Muscle of leg (tissue), 11 donors: ENCODE measurements around the gene EDC4. TPM values are rescaled to one million over a fixed set of nuclear protein-coding genes. Genes with fewer than 3 reads are reported as not detected.

Experiments used
- DNase-seq: peaks from one replicate; pipeline ENCODE4 v3.0.0; 2013
- H3K27ac ChIP-seq: one replicate; pipeline ENCODE4 v1.5.1; 2013; ENCODE audit warnings: mild to moderate bottlenecking, low read length, control low read depth
- H3K27me3 ChIP-seq: one replicate; pipeline ENCODE4 v1.6.1; 2013; ENCODE audit warnings: low read length; ENCODE audit not compliant: control insufficient read depth, insufficient read depth
- H3K36me3 ChIP-seq: one replicate; pipeline ENCODE4 v1.6.1; 2013; ENCODE audit warnings: low read length; ENCODE audit not compliant: control insufficient read depth, insufficient read depth
- H3K4me1 ChIP-seq: one replicate; pipeline ENCODE4 v1.6.1; 2013; ENCODE audit warnings: low read length; ENCODE audit not compliant: control insufficient read depth, insufficient read depth
- H3K4me3 ChIP-seq: one replicate; pipeline ENCODE4 v1.5.1; 2013; ENCODE audit warnings: low read length, control low read depth
- H3K9me3 ChIP-seq: replicated peaks from 2 replicates; pipeline ENCODE4 v1.6.1; 2013; ENCODE audit warnings: low read depth, low read length; ENCODE audit not compliant: control insufficient read depth
- WGBS: methylation state at CpG from one replicate; pipeline ENCODE4 v1.1.5; 2013; ENCODE audit warnings: missing lambda C conversion rate; ENCODE audit not compliant: insufficient coverage; 5-methylcytosine and 5-hydroxymethylcytosine counted together
- polyA plus RNA-seq, 8 donors: library from polyadenylated mRNA; unstranded; fragments of 120-200 nt; gene quantifications; one replicate each; pipeline versions ENCODE4 v1.2.1 to v1.2.3, GENCODE V29; 2013; ENCODE audit warnings: inconsistent platforms in 1 of 8, low replicate concordance in 1 of 8; ENCODE audit not compliant: insufficient read length in 8 of 8, insufficient read depth in 1 of 8
- total RNA-seq: library from RNA; stranded (reverse); fragments of 120-200 nt; gene quantifications from one replicate; pipeline ENCODE4 v1.2.4, GENCODE V29; 2013

Gene EDC4
- total and polyA plus RNA-seq, 9 donors, result 56.9 to 124 (median 113) TPM

- peaks cover 63% of the 10 kb centered on the region for H3K36me3 ChIP-seq
- peak; percentile 94 for DNase-seq
- WGBS, result 5% methylated on average over 21 of the region's 22 CpGs
- peak within 1 kb of the TSS; percentile 100 for H3K27ac ChIP-seq
- H3K9me3 ChIP-seq, result no peaks in the 10 kb centered on the region
- H3K4me3 ChIP-seq, result no peak within 1 kb of the TSS
- H3K27me3 ChIP-seq, result no peaks in the 10 kb centered on the region
- peaks cover 65% of the 10 kb centered on the region for H3K4me1 ChIP-seq
Observed at GRCh38 chr16:67884684-67885083, 11.8 kb downstream of the EDC4 start, which contains the start of gene NRN1L. Gene NRN1L (plus strand): TSS chr16:67884885. CDS start chr16:67884904, 19 bp downstream.

- Histone ChIP-seq H3K4me1 (peaks cover 57% of the 10 kb centered on the region), H3K4me3 (no peak overlapping the region), H3K9me3 (no peaks in the 10 kb centered on the region), H3K27ac (no peak overlapping the region), H3K27me3 (no peaks in the 10 kb centered on the region), H3K36me3 (peaks cover 54% of the 10 kb centered on the region)
- no peak for DNase-seq
- WGBS, result 86% methylated on average over 10 of the region's 12 CpGs
Observed at GRCh38 chr16:67885545-67885944, 12.7 kb downstream of the EDC4 start.

GRCh38 chr16:67885976-67886375, 13.1 kb downstream of the EDC4 start:
- peaks cover 50% of the 10 kb centered on the region for H3K36me3 ChIP-seq
- DNase-seq, result no peak
- H3K27ac ChIP-seq, result no peak overlapping the region
- H3K4me3 ChIP-seq, result no peak overlapping the region
- peaks cover 52% of the 10 kb centered on the region for H3K4me1 ChIP-seq
- WGBS, result 87% methylated on average over 15 of the region's 19 CpGs
- H3K27me3 ChIP-seq, result no peaks in the 10 kb centered on the region
- no peaks in the 10 kb centered on the region for H3K9me3 ChIP-seq

GRCh38 chr16:67886387-67886786, 13.5 kb downstream of the EDC4 start:
- Histone ChIP-seq H3K4me1 (peaks cover 48% of the 10 kb centered on the region), H3K27me3 (no peaks in the 10 kb centered on the region), H3K4me3 (no peak overlapping the region), H3K36me3 (peaks cover 46% of the 10 kb centered on the region), H3K9me3 (no peaks in the 10 kb centered on the region), H3K27ac (no peak overlapping the region)
- WGBS, result 92% methylated on average over 2 of the region's 5 CpGs
- DNase-seq, result no peak

GRCh38 chr16:67888331-67888730, 15.5 kb downstream of the EDC4 start:
- Histone ChIP-seq H3K27ac (peak overlapping the region; percentile 35), H3K36me3 (peaks cover 29% of the 10 kb centered on the region), H3K9me3 (no peaks in the 10 kb centered on the region), H3K4me1 (peaks cover 30% of the 10 kb centered on the region), H3K27me3 (no peaks in the 10 kb centered on the region), H3K4me3 (no peak overlapping the region)
- 100% methylated on average over 1 of the region's 3 CpGs for WGBS
- DNase-seq, result peak; percentile 41

- H3K4me1 ChIP-seq, result peaks cover 28% of the 10 kb centered on the region
- no peaks in the 10 kb centered on the region for H3K36me3 ChIP-seq
- H3K9me3 ChIP-seq, result no peaks in the 10 kb centered on the region
- no peak overlapping the region for H3K27ac ChIP-seq
- no peak for DNase-seq
- H3K4me3 ChIP-seq, result peak overlapping the region; percentile 49
- no peaks in the 10 kb centered on the region for H3K27me3 ChIP-seq
- WGBS, result no CpG with 5 or more reads among the region's 5 CpGs
Observed at GRCh38 chr16:67892375-67892774, 19.5 kb downstream of the EDC4 start.

GRCh38 chr16:67892899-67893742, 20.3 kb downstream of the EDC4 start, which contains the start of gene PSKH1:
Gene PSKH1 (plus strand): TSS chr16:67893254. CDS start chr16:67908750, 15,496 bp downstream.
- peaks cover 23% of the 10 kb centered on the region for H3K4me1 ChIP-seq
- peak within 1 kb of the TSS; percentile 99 for H3K4me3 ChIP-seq
- WGBS, result under 1% methylated on average over 86 of the region's 90 CpGs

GRCh38 chr16:67893743-67894399, 21.0 kb downstream of the EDC4 start:
- WGBS, result 19% methylated on average over 3 of the region's 14 CpGs
- Histone ChIP-seq H3K27ac (peak overlapping the region; percentile 94), H3K27me3 (no peaks in the 10 kb centered on the region), H3K9me3 (no peaks in the 10 kb centered on the region), H3K4me1 (peaks cover 18% of the 10 kb centered on the region), H3K4me3 (peak overlapping the region; percentile 99), H3K36me3 (no peaks in the 10 kb centered on the region)
- DNase-seq, result no peak

More at GRCh38 chr16:67892899-67893742, 20.3 kb downstream of the EDC4 start, which contains the start of gene PSKH1:
- peak within 1 kb of the TSS; percentile 94 for H3K27ac ChIP-seq
- no peaks in the 10 kb centered on the region for H3K27me3 ChIP-seq
- no peaks in the 10 kb centered on the region for H3K9me3 ChIP-seq
- peak; percentile 98 for DNase-seq
- no peaks in the 10 kb centered on the region for H3K36me3 ChIP-seq

- Histone ChIP-seq H3K27ac (no peak overlapping the region), H3K9me3 (no peaks in the 10 kb centered on the region), H3K4me3 (no peak overlapping the region), H3K4me1 (peaks cover 28% of the 10 kb centered on the region), H3K36me3 (peaks cover 9% of the 10 kb centered on the region), H3K27me3 (no peaks in the 10 kb centered on the region)
- peak; percentile 56 for DNase-seq
- WGBS, result no CpG with 5 or more reads among the region's 3 CpGs
Observed at GRCh38 chr16:67897231-67897630, 24.4 kb downstream of the EDC4 start.

GRCh38 chr16:67901734-67902133, 28.9 kb downstream of the EDC4 start:
- H3K36me3 ChIP-seq, result peaks cover 17% of the 10 kb centered on the region
- no peak overlapping the region for H3K4me3 ChIP-seq
- DNase-seq, result no peak
- peaks cover 11% of the 10 kb centered on the region for H3K4me1 ChIP-seq
- H3K27ac ChIP-seq, result no peak overlapping the region
- 100% methylated on average over 1 of the region's 5 CpGs for WGBS
- H3K9me3 ChIP-seq, result no peaks in the 10 kb centered on the region
- H3K27me3 ChIP-seq, result no peaks in the 10 kb centered on the region
